Activated CD8-positive, alpha-beta T cell treated with anti-CD3 and anti-CD28 coated beads for 36 hours (primary cell): ENCODE measurements around the gene PCDHA6. TPM values are rescaled to one million over a fixed set of nuclear protein-coding genes. Genes with fewer than 3 reads are reported as not detected.

Experiments used
- ATAC-seq: fragments of 200-7000 bp; cut with Tn5 transposase; one replicate; pipeline ENCODE4 v1.10.0; 2021; ENCODE audit warnings: mild to moderate bottlenecking, moderate library complexity
- CTCF ChIA-PET: fragments of 350-600 bp; sonication (Branson Sonifier 250); formaldehyde crosslinking; loops from one replicate; lab custom pipeline; 2021; ENCODE audit warnings: antibody characterized with exemption; lab: Charles Lee
- POLR2A ChIA-PET: fragments of 350-600 bp; sonication (Branson Sonifier 250); formaldehyde crosslinking; loops from one replicate; lab custom pipeline; 2021; ENCODE audit warnings: antibody characterized with exemption; lab: Charles Lee
- DNase-seq: peaks from one replicate; pipeline ENCODE4 v3.0.0-alpha.2; 2020
- H3K27ac Mint-ChIP-seq: one replicate; pipeline ENCODE4 v1.8.0; 2021; ENCODE audit warnings: mild to moderate bottlenecking, mixed read lengths
- H3K27me3 Mint-ChIP-seq: one replicate; pipeline ENCODE4 v1.8.0; 2021; ENCODE audit warnings: mixed read lengths
- H3K36me3 Mint-ChIP-seq: one replicate; pipeline ENCODE4 v1.8.0; 2021; ENCODE audit warnings: low read depth, mixed read lengths
- H3K4me1 Mint-ChIP-seq: one replicate; pipeline ENCODE4 v1.8.0; 2021; ENCODE audit warnings: low read depth, mixed read lengths
- H3K4me3 Mint-ChIP-seq: one replicate; pipeline ENCODE4 v1.8.0; 2021; ENCODE audit warnings: mild to moderate bottlenecking, moderate library complexity, mixed read lengths
- H3K9me3 Mint-ChIP-seq: one replicate; pipeline ENCODE4 v1.8.0; 2021; ENCODE audit warnings: mixed read lengths
- CTCF ChIP-seq: fragments of 200-600 bp; IDR thresholded peaks from one replicate; pipeline ENCODE4 v1.8.0; 2022; ENCODE audit warnings: antibody characterized with exemption, mild to moderate bottlenecking
- intact Hi-C: fragments of 100-400 bp; cut with micrococcal nuclease; formaldehyde crosslinking; loops from one replicate; pipeline ENCODE4 v1.10.0; 2022
- total RNA-seq, 2 experiments: library from RNA; stranded (reverse); gene quantifications; one replicate each; pipeline ENCODE4 v1.2.3, GENCODE V29; 2021

The PCDHA6 gene
- total RNA-seq, 2 experiments from 2014 or later: not detected

DNA sequence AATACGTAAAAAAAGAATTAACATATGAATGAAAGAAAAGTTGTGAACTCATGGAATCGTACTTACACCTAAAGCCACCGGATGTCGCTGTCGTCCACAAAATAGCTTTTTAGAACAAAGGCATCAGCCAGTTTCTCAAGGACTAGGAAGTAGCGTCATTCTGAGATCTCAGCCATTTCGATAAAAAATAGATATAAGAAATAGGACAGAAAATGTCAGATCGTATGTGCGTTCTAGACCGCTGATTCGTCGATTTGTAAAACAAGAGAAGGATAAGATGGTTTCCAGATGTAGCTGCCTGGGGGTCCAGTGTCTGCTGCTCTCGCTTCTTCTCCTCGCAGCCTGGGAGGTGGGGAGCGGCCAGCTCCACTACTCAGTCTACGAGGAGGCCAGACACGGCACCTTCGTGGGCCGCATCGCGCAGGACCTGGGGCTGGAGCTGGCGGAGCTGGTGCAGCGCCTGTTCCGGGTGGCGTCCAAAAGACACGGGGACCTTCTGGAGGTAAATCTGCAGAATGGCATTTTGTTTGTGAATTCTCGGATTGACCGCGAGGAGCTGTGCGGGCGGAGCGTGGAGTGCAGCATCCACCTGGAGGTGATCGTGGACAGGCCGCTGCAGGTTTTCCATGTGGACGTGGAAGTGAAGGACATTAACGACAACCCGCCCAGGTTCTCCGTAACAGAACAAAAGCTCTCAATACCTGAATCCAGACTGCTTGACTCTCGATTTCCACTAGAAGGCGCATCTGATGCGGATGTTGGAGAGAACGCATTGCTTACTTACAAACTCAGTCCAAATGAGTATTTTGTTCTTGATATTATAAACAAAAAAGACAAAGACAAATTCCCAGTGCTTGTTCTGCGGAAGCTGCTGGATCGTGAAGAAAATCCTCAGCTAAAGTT, 28.3 kb downstream of the PCDHA6 start, which contains the start of gene PCDHA10:
Gene PCDHA10, plus strand, starts transcription at position 126 of the 903 bp plus-strand sequence. Its CDS starts 152 bp downstream, at position 278.
- intact Hi-C loops: no loop called here
- DNase-seq (no peak), ATAC-seq (no peak)
- H3K4me1 Mint-ChIP-seq: no peaks in the 10 kb centered on the region
- peaks cover 20% of the 10 kb centered on the region for H3K9me3 Mint-ChIP-seq
- no peak within 1 kb of the TSS for H3K27ac Mint-ChIP-seq
- ChIA-PET POLR2A (no interaction called here), CTCF (interaction anchor here (1.0 to 2.0 kb wide), 4 partner anchors 14 to 566 kb away, joined by 3 to 5 read pairs (median 3); partner anchors contain the start of gene PCDHA12)
- no peaks in the 10 kb centered on the region for H3K36me3 Mint-ChIP-seq
- TF ChIP-seq CTCF: peak; percentile 41
- peaks cover 20% of the 10 kb centered on the region for H3K27me3 Mint-ChIP-seq
- H3K4me3 Mint-ChIP-seq: no peak within 1 kb of the TSS

GRCh38 chr5:140857177-140857986, 29.6 kb downstream of the PCDHA6 start:
- no peak overlapping the region for H3K4me3 Mint-ChIP-seq
- DNase-seq (no peak), ATAC-seq (no peak)
- peaks cover 29% of the 10 kb centered on the region for H3K9me3 Mint-ChIP-seq
- H3K27ac Mint-ChIP-seq: no peak overlapping the region
- POLR2A ChIA-PET: no interaction called here
- TF ChIP-seq CTCF: no peak
- peaks cover 25% of the 10 kb centered on the region for H3K27me3 Mint-ChIP-seq
- intact Hi-C loops: no loop called here
- H3K36me3 Mint-ChIP-seq: peaks cover 2% of the 10 kb centered on the region
- H3K4me1 Mint-ChIP-seq: no peaks in the 10 kb centered on the region
- CTCF ChIA-PET: interaction anchor here (2.0 kb wide), 1 partner anchor 15 kb away, joined by 5 read pairs; no protein-coding TSS in a partner anchor

- DNase-seq (no peak), ATAC-seq (no peak)
- H3K4me1 Mint-ChIP-seq: no peaks in the 10 kb centered on the region
- H3K36me3 Mint-ChIP-seq: peaks cover 2% of the 10 kb centered on the region
- peaks cover 29% of the 10 kb centered on the region for H3K9me3 Mint-ChIP-seq
- ChIA-PET POLR2A (no interaction called here), CTCF (no interaction called here)
- TF ChIP-seq CTCF: no peak
- H3K27ac Mint-ChIP-seq: no peak overlapping the region
- intact Hi-C loops: no loop called here
- H3K27me3 Mint-ChIP-seq: peaks cover 23% of the 10 kb centered on the region
- H3K4me3 Mint-ChIP-seq: no peak overlapping the region
Measured at GRCh38 chr5:140857987-140858240, 30.2 kb downstream of the PCDHA6 start.

GRCh38 chr5:140862441-140863295, 34.9 kb downstream of the PCDHA6 start:
- Mint-ChIP-seq H3K36me3 (peaks cover 2% of the 10 kb centered on the region), H3K4me3 (no peak overlapping the region), H3K27me3 (peaks cover 14% of the 10 kb centered on the region), H3K9me3 (peaks cover 11% of the 10 kb centered on the region), H3K4me1 (no peaks in the 10 kb centered on the region), H3K27ac (no peak overlapping the region)
- no peak for DNase-seq
- no peak for ATAC-seq
- POLR2A ChIA-PET: interaction anchor here (0.6 kb wide), 1 partner anchor 528 kb away, joined by 3 read pairs; no protein-coding TSS in a partner anchor
- CTCF ChIA-PET: no interaction called here
- intact Hi-C loops: no loop called here
- TF ChIP-seq CTCF: no peak
